ENCODE data around the gene STH.
"Not testable (repeated sequence)": the region's sequence is repeated elsewhere in the genome, so short reads cannot be mapped to it uniquely, and the experiment has no call there.

STH gene

DNA sequence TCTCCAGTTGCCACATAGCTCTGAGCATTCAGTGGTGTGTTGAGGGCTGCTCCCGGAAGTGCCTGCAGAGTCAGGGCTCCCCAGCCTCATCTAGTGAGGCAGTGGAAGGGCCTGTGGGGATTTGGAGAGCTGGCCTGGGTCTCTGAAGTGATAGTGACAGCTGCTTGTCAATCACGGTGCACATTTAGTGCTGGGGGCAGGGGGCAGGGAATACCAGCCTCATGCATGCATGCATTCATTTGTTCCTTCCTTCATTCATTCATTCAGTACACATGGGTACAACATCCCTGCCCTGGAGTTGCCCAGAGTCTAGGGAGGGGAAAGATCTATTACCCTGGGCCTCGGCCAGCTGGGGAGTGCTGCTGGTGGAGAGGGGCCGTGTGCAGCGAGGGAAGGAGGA is 11.3 kb upstream of the STH start:
- DNase-seq = no peak

DNA sequence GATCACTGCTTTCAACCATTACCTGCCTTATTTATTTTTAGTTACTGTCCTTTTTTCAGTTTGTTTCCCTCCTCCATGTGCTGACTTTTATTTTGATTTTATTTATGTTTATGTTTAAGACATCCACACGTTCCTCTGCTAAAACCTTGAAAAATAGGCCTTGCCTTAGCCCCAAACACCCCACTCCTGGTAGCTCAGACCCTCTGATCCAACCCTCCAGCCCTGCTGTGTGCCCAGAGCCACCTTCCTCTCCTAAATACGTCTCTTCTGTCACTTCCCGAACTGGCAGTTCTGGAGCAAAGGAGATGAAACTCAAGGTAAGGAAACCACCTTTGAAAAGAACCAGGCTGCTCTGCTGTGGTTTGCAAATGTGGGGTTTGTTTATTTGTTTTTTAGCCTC is 9.3 kb upstream of the STH start:
- DNase-seq = no peak

DNA sequence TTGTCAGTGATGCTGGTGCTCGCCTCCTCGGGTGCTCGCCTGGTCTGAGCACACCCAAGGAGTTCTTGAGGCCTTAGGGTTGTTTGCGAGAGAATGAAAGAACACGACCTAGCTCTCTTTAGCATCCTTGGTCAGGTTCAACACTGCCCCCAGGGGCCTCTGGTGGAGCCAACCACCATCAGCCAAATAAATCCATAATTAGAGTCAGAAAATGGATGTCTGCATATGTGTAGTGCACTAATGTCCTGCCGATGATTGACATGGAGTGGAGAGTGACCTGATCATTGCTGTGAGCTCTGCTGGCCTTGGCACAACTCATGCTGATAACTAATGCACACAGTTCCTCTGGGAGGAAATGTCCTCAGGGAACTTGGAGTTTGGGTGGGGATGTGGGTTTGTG is 8.2 kb upstream of the STH start:
- no peak for DNase-seq

DNA sequence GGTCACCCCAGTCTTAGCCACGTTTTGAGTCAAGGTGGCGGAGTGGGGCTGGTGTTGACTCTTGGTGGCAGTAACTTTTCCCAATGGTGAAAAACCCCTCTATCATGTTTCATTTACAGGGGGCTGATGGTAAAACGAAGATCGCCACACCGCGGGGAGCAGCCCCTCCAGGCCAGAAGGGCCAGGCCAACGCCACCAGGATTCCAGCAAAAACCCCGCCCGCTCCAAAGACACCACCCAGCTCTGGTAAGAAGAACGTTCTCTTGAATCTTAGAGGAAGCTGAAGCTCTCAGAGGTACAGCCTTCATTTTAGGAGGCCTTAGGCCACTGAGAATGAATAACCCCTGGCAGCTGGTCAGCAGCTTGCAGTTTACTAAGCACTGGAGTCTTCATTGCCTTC is 7.7 kb upstream of the STH start:
- no peak for DNase-seq

DNA sequence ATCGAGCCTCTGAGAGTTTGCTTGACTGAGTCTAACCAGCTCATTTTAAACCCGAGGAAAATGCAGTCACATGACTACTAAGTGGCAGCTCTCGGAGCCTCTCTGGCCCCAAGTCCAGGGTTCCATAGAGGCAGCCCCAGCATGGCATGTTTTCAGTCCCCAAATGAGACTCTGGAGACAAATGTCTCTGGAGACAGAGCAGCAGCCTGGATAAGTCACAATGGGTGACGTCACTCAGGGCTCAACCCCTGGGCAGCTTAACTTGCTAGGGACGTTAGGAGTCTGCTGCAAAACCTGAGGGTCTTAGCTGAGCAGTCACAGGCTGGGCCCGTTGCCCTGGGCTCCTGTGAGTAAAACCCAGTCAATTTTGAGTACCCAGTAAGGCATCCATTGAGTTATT is 6.9 kb upstream of the STH start:
- no peak for DNase-seq

DNA sequence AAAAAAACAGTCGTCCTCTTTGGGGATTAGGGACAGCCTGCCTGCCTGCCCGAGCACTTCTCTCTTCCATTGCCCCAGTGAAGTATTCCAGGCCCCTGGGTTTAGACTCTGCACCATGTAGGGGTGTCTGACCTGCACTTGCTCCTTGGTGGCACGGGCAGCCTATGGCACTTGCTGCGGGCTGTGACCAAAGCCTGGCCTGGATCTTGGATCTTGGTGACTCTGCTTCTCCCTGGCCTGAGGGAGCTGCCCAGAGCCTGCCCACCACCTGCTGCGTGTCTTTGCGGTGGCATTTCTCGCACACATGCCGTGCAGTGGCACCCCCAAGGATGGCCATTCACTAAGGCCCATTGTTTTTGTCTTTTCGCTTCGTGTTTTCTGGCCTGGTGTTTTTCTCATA is 6.1 kb upstream of the STH start:
- no peak for DNase-seq

DNA sequence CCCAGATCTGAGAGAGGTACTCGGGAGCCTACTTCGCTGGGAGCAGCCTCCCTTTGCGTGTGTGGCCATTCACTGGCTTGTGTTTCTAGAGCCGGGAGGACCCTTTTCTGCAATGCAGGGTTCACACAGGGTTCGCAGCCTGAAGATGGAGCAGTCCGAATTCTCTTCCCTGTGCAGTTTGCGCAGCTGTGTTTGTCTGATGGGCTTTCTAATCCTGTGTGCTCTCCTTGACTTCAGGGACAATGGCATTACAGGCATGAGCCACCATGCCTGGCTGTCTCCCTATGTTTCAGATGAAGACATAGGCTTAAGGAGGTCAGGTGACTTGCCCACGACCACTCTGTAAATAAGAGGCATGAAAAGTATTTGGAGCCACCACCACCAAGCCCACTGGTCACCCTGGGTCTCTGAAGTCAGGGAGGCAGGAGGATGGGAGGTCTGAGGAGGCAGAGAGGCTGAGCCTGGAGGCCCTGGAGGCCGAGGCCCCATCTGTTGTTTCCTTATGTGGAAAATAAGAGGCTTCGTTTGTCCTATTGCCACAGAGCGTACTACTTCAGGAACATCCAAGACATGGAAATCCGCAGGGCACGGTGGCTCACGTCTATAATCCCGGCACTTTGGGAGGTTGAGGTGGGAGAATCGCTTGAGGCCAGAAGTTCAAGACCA is 5.0 kb upstream of the STH start:
- DNase-seq = no peak

DNA sequence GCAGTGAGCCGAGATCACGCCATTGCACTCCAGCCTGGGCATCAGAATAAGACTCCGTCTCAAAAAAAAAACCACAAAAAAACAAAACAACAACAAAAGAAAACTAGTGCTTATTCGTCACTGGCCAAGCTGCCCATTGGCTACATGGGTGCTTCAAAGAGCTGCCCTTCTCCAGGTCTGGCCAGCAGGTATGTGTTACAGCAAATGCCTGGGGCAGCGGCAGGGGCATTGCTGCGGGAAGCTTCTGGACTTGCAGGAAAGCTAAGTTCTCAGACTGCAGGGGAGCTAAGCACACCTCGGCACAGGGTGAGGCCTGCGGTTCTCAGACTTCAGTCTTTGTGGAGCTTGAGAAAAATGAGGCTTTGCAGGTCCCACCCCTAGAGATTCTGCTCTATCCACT is 4.1 kb upstream of the STH start:
- no peak for DNase-seq

DNA sequence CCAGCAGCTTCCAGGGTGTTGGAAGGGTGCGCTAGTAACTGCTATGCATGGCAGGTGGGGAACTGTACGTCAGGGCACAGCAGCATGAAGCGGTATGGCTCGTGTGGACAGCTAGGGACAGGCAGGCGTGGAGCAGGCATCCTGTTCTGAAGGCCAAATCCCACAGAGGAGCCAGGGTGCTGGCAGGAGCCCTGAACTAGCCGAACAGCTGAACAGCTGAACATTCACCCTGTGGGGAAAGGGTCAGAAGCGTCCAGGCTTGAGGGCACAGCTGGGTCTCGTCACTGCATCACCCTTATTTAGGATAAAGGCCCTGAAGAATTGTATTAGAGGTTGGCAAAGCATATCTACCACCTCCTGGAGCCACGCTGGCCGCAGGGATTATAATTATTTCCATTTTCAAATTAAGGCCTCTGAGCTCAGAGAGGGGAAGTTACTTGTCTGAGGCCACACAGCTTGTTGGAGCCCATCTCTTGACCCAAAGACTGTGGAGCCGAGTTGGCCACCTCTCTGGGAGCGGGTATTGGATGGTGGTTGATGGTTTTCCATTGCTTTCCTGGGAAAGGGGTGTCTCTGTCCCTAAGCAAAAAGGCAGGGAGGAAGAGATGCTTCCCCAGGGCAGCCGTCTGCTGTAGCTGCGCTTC is 3.3 kb upstream of the STH start:
- no peak for DNase-seq

DNA sequence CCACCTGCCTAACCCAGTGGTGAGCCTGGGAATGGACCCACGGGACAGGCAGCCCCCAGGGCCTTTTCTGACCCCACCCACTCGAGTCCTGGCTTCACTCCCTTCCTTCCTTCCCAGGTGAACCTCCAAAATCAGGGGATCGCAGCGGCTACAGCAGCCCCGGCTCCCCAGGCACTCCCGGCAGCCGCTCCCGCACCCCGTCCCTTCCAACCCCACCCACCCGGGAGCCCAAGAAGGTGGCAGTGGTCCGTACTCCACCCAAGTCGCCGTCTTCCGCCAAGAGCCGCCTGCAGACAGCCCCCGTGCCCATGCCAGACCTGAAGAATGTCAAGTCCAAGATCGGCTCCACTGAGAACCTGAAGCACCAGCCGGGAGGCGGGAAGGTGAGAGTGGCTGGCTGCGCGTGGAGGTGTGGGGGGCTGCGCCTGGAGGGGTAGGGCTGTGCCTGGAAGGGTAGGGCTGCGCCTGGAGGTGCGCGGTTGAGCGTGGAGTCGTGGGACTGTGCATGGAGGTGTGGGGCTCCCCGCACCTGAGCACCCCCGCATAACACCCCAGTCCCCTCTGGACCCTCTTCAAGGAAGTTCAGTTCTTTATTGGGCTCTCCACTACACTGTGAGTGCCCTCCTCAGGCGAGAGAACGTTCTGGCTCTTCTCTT is 2.6 kb upstream of the STH start:
- no peak for DNase-seq

DNA sequence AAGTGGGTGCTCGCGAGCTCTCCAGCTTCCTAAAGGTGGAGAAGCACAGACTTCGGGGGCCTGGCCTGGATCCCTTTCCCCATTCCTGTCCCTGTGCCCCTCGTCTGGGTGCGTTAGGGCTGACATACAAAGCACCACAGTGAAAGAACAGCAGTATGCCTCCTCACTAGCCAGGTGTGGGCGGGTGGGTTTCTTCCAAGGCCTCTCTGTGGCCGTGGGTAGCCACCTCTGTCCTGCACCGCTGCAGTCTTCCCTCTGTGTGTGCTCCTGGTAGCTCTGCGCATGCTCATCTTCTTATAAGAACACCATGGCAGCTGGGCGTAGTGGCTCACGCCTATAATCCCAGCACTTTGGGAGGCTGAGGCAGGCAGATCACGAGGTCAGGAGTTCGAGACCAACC is 1.9 kb upstream of the STH start:
- no peak for DNase-seq

DNA sequence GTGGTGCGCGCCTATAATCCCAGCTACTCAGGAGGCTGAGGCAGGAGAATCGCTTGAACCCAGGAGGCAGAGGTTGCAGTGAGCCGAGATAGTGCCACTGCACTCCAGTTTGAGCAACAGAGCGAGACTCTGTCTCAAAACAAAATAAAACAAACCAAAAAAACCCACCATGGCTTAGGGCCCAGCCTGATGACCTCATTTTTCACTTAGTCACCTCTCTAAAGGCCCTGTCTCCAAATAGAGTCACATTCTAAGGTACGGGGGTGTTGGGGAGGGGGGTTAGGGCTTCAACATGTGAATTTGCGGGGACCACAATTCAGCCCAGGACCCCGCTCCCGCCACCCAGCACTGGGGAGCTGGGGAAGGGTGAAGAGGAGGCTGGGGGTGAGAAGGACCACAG is 1.4 kb upstream of the STH start:
- no peak for DNase-seq

DNA sequence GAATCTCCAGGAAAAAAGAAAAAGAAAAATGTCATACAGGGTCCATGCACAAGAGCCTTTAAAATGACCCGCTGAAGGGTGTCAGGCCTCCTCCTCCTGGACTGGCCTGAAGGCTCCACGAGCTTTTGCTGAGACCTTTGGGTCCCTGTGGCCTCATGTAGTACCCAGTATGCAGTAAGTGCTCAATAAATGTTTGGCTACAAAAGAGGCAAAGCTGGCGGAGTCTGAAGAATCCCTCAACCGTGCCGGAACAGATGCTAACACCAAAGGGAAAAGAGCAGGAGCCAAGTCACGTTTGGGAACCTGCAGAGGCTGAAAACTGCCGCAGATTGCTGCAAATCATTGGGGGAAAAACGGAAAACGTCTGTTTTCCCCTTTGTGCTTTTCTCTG is 845 bp downstream of the STH start:
- DNase-seq = no peak

DNA sequence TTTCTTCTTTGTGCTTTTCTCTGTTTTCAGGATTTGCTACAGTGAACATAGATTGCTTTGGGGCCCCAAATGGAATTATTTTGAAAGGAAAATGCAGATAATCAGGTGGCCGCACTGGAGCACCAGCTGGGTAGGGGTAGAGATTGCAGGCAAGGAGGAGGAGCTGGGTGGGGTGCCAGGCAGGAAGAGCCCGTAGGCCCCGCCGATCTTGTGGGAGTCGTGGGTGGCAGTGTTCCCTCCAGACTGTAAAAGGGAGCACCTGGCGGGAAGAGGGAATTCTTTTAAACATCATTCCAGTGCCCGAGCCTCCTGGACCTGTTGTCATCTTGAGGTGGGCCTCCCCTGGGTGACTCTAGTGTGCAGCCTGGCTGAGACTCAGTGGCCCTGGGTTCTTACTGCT is 1.2 kb downstream of the STH start:
- no peak for DNase-seq

DNA sequence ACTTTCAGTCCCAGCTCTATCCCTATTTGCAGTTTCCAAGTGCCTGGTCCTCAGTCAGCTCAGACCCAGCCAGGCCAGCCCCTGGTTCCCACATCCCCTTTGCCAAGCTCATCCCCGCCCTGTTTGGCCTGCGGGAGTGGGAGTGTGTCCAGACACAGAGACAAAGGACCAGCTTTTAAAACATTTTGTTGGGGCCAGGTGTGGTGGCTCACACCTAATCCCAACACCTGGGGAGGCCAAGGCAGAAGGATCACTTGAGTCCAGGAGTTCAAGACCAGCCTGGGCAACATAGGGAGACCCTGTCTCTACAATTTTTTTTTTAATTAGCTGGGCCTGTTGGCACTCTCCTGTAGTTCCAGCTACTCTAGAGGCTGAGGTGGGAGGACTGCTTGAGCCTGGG is 1.7 kb downstream of the STH start:
- no peak for DNase-seq

DNA sequence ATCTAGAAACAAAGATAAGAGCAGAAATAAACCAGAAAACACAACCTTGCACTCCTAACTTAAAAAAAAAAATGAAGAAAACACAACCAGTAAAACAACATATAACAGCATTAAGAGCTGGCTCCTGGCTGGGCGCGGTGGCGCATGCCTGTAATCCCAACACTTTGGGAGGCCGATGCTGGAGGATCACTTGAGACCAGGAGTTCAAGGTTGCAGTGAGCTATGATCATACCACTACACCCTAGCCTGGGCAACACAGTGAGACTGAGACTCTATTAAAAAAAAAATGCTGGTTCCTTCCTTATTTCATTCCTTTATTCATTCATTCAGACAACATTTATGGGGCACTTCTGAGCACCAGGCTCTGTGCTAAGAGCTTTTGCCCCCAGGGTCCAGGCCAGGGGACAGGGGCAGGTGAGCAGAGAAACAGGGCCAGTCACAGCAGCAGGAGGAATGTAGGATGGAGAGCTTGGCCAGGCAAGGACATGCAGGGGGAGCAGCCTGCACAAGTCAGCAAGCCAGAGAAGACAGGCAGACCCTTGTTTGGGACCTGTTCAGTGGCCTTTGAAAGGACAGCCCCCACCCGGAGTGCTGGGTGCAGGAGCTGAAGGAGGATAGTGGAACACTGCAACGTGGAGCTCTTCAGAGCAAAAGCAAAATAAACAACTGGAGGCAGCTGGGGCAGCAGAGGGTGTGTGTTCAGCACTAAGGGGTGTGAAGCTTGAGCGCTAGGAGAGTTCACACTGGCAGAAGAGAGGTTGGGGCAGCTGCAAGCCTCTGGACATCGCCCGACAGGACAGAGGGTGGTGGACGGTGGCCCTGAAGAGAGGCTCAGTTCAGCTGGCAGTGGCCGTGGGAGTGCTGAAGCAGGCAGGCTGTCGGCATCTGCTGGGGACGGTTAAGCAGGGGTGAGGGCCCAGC is 2.6 kb downstream of the STH start:
- no peak for DNase-seq

DNA sequence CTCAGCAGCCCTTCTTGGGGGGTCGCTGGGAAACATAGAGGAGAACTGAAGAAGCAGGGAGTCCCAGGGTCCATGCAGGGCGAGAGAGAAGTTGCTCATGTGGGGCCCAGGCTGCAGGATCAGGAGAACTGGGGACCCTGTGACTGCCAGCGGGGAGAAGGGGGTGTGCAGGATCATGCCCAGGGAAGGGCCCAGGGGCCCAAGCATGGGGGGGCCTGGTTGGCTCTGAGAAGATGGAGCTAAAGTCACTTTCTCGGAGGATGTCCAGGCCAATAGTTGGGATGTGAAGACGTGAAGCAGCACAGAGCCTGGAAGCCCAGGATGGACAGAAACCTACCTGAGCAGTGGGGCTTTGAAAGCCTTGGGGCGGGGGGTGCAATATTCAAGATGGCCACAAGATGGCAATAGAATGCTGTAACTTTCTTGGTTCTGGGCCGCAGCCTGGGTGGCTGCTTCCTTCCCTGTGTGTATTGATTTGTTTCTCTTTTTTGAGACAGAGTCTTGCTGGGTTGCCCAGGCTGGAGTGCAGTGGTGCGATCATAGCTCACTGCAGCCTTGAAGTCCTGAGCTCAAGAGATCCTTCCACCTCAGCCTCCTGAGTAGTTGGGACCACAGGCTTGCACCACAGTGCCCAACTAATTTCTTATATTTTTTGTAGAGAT is 3.4 kb downstream of the STH start:
- peak; percentile 79 for DNase-seq

DNA sequence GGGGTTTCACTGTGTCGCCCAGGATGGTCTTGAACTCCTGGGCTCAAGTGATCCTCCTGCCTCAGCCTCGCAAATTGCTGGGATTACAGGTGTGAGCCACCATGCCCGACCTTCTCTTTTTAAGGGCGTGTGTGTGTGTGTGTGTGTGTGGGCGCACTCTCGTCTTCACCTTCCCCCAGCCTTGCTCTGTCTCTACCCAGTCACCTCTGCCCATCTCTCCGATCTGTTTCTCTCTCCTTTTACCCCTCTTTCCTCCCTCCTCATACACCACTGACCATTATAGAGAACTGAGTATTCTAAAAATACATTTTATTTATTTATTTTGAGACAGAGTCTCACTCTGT is 3.9 kb downstream of the STH start:
- no peak for DNase-seq

DNA sequence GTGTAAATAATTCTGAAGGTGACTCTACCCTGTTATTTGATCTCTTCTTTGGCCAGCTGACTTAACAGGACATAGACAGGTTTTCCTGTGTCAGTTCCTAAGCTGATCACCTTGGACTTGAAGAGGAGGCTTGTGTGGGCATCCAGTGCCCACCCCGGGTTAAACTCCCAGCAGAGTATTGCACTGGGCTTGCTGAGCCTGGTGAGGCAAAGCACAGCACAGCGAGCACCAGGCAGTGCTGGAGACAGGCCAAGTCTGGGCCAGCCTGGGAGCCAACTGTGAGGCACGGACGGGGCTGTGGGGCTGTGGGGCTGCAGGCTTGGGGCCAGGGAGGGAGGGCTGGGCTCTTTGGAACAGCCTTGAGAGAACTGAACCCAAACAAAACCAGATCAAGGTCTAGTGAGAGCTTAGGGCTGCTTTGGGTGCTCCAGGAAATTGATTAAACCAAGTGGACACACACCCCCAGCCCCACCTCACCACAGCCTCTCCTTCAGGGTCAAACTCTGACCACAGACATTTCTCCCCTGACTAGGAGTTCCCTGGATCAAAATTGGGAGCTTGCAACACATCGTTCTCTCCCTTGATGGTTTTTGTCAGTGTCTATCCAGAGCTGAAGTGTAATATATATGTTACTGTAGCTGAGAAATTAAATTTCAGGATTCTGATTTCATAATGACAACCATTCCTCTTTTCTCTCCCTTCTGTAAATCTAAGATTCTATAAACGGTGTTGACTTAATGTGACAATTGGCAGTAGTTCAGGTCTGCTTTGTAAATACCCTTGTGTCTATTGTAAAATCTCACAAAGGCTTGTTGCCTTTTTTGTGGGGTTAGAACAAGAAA is 5.1 kb downstream of the STH start:
- no peak for DNase-seq

DNA sequence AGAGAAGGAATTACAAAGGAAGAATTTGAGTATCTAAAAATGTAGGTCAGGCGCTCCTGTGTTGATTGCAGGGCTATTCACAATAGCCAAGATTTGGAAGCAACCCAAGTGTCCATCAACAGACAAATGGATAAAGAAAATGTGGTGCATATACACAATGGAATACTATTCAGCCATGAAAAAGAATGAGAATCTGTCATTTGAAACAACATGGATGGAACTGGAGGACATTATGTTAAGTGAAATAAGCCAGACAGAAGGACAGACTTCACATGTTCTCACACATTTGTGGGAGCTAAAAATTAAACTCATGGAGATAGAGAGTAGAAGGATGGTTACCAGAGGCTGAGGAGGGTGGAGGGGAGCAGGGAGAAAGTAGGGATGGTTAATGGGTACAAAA is 7.0 kb downstream of the STH start:
- DNase-seq = not testable (repeated sequence)

DNA sequence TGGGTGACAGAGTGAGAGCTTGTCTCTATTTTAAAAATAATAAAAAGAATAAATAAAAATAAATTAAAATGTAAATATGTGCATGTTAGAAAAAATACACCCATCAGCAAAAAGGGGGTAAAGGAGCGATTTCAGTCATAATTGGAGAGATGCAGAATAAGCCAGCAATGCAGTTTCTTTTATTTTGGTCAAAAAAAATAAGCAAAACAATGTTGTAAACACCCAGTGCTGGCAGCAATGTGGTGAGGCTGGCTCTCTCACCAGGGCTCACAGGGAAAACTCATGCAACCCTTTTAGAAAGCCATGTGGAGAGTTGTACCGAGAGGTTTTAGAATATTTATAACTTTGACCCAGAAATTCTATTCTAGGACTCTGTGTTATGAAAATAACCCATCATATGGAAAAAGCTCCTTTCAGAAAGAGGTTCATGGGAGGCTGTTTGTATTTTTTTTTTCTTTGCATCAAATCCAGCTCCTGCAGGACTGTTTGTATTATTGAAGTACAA is 8.5 kb downstream of the STH start:
- no peak for DNase-seq

DNA sequence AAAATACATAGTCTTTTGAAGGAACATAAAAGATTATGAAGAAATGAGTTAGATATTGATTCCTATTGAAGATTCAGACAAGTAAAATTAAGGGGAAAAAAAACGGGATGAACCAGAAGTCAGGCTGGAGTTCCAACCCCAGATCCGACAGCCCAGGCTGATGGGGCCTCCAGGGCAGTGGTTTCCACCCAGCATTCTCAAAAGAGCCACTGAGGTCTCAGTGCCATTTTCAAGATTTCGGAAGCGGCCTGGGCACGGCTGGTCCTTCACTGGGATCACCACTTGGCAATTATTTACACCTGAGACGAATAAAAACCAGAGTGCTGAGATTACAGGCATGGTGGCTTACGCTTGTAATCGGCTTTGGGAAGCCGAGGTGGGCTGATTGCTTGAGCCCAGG is 9.5 kb downstream of the STH start:
- DNase-seq = no peak
